ENCODE results near the gene UBE2Q1.

UBE2Q1 gene

DNA sequence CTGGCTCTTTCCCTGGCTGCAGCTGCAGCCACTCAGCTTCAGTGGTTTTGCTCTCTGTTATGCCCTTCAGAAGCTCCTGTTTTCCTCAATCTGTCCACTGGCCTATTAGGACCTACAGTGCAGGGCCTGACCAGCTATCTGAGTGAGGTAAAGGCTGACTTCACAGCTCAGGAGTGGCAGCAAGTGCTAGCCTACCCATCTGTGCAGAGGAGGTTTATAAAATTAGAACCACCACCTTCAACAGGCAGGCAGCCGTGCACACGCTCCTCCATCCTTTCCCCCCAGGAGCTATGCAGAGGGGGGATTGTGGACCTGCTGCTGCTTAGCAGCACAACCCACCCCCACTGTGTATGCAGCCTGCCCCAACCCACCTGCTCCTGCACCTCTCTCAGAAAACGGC lies 41.2 kb upstream of the UBE2Q1 start:
- H3K27me3 Mint-ChIP-seq (ENCODE audit: low read depth) = no peaks in the 10 kb centered on the region
- peaks cover 4% of the 10 kb centered on the region for H3K4me1 Mint-ChIP-seq
- no peak overlapping the region for H3K4me3 Mint-ChIP-seq
- H3K36me3 Mint-ChIP-seq (ENCODE audit: low read depth) = peaks cover 68% of the 10 kb centered on the region
- H3K27ac Mint-ChIP-seq = no peak overlapping the region
- TF ChIP-seq, protein P1, sequence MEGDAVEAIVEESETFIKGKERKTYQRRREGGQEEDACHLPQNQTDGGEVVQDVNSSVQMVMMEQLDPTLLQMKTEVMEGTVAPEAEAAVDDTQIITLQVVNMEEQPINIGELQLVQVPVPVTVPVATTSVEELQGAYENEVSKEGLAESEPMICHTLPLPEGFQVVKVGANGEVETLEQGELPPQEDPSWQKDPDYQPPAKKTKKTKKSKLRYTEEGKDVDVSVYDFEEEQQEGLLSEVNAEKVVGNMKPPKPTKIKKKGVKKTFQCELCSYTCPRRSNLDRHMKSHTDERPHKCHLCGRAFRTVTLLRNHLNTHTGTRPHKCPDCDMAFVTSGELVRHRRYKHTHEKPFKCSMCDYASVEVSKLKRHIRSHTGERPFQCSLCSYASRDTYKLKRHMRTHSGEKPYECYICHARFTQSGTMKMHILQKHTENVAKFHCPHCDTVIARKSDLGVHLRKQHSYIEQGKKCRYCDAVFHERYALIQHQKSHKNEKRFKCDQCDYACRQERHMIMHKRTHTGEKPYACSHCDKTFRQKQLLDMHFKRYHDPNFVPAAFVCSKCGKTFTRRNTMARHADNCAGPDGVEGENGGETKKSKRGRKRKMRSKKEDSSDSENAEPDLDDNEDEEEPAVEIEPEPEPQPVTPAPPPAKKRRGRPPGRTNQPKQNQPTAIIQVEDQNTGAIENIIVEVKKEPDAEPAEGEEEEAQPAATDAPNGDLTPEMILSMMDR (IDR thresholded peaks at IDR 0.05; ENCODE audit: unreplicated experiment in 3 of 3) = no peak
- H3K9me3 Mint-ChIP-seq = no peaks in the 10 kb centered on the region

DNA sequence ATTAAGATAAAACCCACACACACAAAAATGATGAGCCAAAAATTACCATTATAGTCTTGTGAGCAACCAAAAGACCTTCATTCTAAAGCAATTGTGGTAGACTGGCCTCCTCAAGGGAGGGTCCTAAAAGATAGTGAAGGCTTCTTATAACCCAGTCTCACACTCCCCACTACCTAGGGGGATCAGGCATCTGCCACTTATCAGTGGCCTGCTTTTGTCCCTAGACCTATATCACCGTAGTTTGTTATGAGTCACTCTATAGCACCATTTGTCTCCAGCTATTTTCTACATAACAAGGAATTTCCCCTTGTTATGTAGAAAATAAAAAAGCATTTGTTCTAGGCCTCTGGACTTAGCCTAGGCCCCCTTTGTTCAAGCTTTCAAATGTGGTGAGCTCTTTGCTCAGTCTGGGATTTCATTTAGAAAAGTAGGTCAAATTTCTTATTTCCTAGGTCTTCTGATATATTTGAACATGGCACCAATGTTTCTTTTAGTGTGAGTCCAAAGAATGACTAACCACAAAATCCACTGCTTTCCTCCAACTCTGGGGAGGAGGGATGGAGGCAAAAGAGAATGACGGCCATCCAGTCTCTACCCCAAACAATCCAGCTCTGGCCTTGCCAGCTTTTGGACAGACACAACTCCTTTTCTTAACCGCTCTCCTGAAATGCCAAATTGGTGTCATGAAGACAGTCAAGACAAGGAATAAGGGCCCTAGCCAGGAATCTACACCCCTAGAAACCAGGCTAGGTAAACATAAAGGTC lies 40.6 kb upstream of the UBE2Q1 start:
- TF ChIP-seq, protein P1 (IDR thresholded peaks at IDR 0.05; ENCODE audit: unreplicated experiment in 3 of 3) = no peak
- no peaks in the 10 kb centered on the region for H3K9me3 Mint-ChIP-seq
- peaks cover 5% of the 10 kb centered on the region for H3K4me1 Mint-ChIP-seq
- H3K36me3 Mint-ChIP-seq (ENCODE audit: low read depth) = peaks cover 70% of the 10 kb centered on the region
- H3K27ac Mint-ChIP-seq = no peak overlapping the region
- no peaks in the 10 kb centered on the region for H3K27me3 Mint-ChIP-seq (ENCODE audit: low read depth)
- H3K4me3 Mint-ChIP-seq = no peak overlapping the region

DNA sequence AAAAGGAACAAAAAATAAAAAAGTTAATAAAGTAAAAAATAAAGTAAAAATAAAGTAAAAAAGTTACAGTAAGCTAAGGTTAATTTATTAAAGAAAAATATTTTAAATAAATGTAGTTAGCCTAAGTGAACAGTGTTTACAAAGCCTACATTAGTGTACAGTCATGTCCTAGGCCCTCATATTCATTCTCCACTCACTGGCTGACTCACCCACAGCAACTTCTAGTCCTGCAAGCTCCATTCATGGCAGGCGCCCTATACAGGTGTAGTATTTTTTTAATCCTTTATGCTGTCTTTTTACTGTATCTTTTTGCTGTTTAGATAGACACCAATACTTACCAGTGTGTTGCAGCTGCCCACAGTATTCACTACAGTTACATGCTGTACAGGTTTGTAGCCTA lies 37.2 kb upstream of the UBE2Q1 start:
- Mint-ChIP-seq H3K4me1 (peaks cover 11% of the 10 kb centered on the region), H3K9me3 (no peaks in the 10 kb centered on the region)
- TF ChIP-seq, protein P1 (IDR thresholded peaks at IDR 0.05; ENCODE audit: unreplicated experiment in 3 of 3) = no peak

DNA sequence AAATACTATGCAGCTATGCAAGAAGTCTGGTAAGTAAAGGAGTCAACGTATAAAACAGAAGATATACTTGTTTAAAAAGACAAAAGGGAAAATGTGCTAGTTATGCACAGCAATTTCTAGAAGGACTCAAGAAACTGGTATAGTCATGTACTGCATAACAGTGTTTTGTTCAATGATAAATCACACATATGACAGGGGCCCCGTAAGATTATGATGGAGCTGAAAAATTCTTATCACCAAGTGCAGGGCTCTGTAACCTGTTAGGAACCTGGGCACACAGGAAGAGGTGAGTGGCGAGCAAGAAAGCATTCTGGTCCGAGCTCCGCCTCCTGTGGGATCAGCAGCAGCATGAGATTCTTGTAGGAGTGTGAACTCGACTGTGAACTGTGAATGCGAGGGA lies 36.3 kb upstream of the UBE2Q1 start:
- no peaks in the 10 kb centered on the region for H3K27me3 Mint-ChIP-seq (ENCODE audit: low read depth)
- H3K36me3 Mint-ChIP-seq (ENCODE audit: low read depth) = peaks cover 74% of the 10 kb centered on the region
- TF ChIP-seq, protein P1 (IDR thresholded peaks at IDR 0.05; ENCODE audit: unreplicated experiment in 3 of 3) = no peak
- no peaks in the 10 kb centered on the region for H3K9me3 Mint-ChIP-seq
- H3K4me3 Mint-ChIP-seq = no peak overlapping the region
- H3K27ac Mint-ChIP-seq = no peak overlapping the region
- H3K4me1 Mint-ChIP-seq = peaks cover 11% of the 10 kb centered on the region

More for the DNA sequence above, 37.2 kb upstream of the UBE2Q1 start:
- Mint-ChIP-seq H3K36me3 (ENCODE audit: low read depth) (peaks cover 73% of the 10 kb centered on the region), H3K4me3 (no peak overlapping the region), H3K27ac (no peak overlapping the region), H3K27me3 (ENCODE audit: low read depth) (no peaks in the 10 kb centered on the region)

DNA sequence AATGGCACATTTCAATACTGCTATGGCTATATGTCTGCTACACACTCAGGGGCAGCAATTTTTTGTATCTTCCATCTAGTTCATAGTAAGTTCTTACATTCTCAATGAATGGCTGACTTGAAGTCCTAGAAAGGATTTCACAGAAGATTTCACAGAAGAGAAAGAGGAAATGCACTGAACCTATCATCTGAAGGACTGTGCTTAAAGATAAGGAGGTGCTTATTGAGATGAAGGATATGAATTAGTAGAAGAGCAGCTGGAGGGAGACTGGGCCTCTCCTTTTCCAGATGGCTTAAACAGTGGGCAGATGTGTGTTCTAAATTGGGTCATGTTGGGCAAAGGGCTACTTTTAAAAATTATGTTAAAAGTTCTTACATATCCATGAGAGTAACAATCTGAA lies 34.9 kb upstream of the UBE2Q1 start:
- peaks cover 11% of the 10 kb centered on the region for H3K4me1 Mint-ChIP-seq
- no peak overlapping the region for H3K4me3 Mint-ChIP-seq
- H3K27me3 Mint-ChIP-seq (ENCODE audit: low read depth) = no peaks in the 10 kb centered on the region
- H3K36me3 Mint-ChIP-seq (ENCODE audit: low read depth) = peaks cover 77% of the 10 kb centered on the region
- TF ChIP-seq, protein P1 (IDR thresholded peaks at IDR 0.05; ENCODE audit: unreplicated experiment in 3 of 3) = no peak
- H3K27ac Mint-ChIP-seq = no peak overlapping the region
- no peaks in the 10 kb centered on the region for H3K9me3 Mint-ChIP-seq

DNA sequence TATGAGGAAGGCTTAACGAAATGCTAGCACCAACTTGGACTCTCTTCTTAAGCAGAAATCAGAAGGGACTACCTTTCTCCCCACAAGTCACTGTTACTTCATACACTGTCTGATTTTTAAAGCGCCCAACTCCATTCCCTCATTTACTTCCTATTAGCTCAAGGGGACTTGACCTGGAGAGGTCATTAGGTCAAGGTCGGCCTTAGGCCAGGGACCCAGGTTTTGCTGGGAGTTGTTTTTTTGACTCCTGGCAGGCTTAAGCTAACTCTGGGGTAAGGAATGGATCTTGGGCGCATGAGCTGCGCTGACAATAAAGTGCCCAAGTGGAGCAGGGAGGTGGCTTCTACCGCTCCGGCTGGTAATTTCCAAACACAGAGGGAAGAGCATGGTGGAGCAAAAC lies 32.7 kb upstream of the UBE2Q1 start:
- Mint-ChIP-seq H3K27me3 (ENCODE audit: low read depth) (no peaks in the 10 kb centered on the region), H3K36me3 (ENCODE audit: low read depth) (peaks cover 77% of the 10 kb centered on the region)

More for the DNA sequence above, 32.7 kb upstream of the UBE2Q1 start:
- Mint-ChIP-seq H3K4me1 (peaks cover 11% of the 10 kb centered on the region), H3K4me3 (no peak overlapping the region), H3K9me3 (no peaks in the 10 kb centered on the region), H3K27ac (no peak overlapping the region)
- TF ChIP-seq, protein P1 (IDR thresholded peaks at IDR 0.05; ENCODE audit: unreplicated experiment in 3 of 3) = no peak

Measured in nephron (organoid).